ENCODE results near the gene PPP3R1.

The PPP3R1 gene

GRCh38 chr2:68151037-68151436, 101.3 kb downstream of the PPP3R1 start:
- Histone ChIP-seq H2BK5ac (ENCODE audit: low read depth, low read length, poor library complexity, severe bottlenecking) (no peak overlapping the region), H3K9ac (ENCODE audit: low read length) (no peak overlapping the region), H3K27me3 (ENCODE audit: control insufficient read depth in 1 of 2, insufficient read depth in 1 of 2, low read length in 2 of 2) (no peaks in the 10 kb centered on the region), H3K4ac (ENCODE audit: low read depth in 1 of 2, low read length in 2 of 2) (no peak overlapping the region), H2AFZ (ENCODE audit: low read depth, low read length) (no peak overlapping the region), H3K79me1 (replicated peaks; ENCODE audit: low read length, poor library complexity, severe bottlenecking) (peaks cover 26% of the 10 kb centered on the region), H3K4me2 (ENCODE audit: low read length, poor library complexity, severe bottlenecking) (no peak overlapping the region), H2BK15ac (ENCODE audit: low read depth, poor library complexity, severe bottlenecking) (no peak overlapping the region), H3K36me3 (ENCODE audit: control insufficient read depth in 1 of 2, insufficient read depth in 2 of 2, low read depth in 1 of 2, low read length in 2 of 2) (no peaks in the 10 kb centered on the region), H3K23ac (ENCODE audit: low read length in 2 of 2) (no peak overlapping the region), H4K91ac (ENCODE audit: low read length) (no peak overlapping the region), H3K9me3 (ENCODE audit: control insufficient read depth, low read length) (no peaks in the 10 kb centered on the region), H3K14ac (ENCODE audit: low read length in 2 of 2) (no peak overlapping the region), H3K4me3 (ENCODE audit: insufficient read depth in 1 of 2, low read depth in 1 of 2, low read length in 2 of 2) (no peak overlapping the region), H4K8ac (ENCODE audit: low read length) (no peak overlapping the region), H3K18ac (ENCODE audit: low read depth in 1 of 2, low read length in 2 of 2) (no peak overlapping the region), H3K27ac (ENCODE audit: low read length, poor library complexity, severe bottlenecking) (no peak overlapping the region), H2BK12ac (ENCODE audit: low read length in 2 of 2) (no peak overlapping the region), H2AK5ac (ENCODE audit: low read length, severe bottlenecking) (no peak overlapping the region), H3K4me1 (ENCODE audit: control insufficient read depth, insufficient read depth, low read depth, low read length) (peaks cover 1% of the 10 kb centered on the region), H2BK120ac (ENCODE audit: low read depth, low read length) (no peak overlapping the region)
- no peak for DNase-seq

- H2AFZ ChIP-seq (ENCODE audit: low read depth, low read length): no peak overlapping the region
- 86% methylated on average over 1 of the region's 2 CpGs for WGBS
- peaks cover 0 to 35% of the 10 kb centered on the region in 2 experiments for H3K36me3 ChIP-seq (ENCODE audit: control insufficient read depth in 1 of 2, insufficient read depth in 2 of 2, low read depth in 1 of 2, low read length in 2 of 2)
- no peak for DNase-seq
- H3K27me3 ChIP-seq (ENCODE audit: control insufficient read depth in 1 of 2, insufficient read depth in 1 of 2, low read length in 2 of 2): no peaks in the 10 kb centered on the region
- H4K8ac ChIP-seq (ENCODE audit: low read length): no peak overlapping the region
- no peaks in the 10 kb centered on the region for H3K4me1 ChIP-seq (ENCODE audit: control insufficient read depth, insufficient read depth, low read depth, low read length)
- no peak overlapping the region for H2AK5ac ChIP-seq (ENCODE audit: low read length, severe bottlenecking)
- no peak overlapping the region for H2BK5ac ChIP-seq (ENCODE audit: low read depth, low read length, poor library complexity, severe bottlenecking)
- no peak overlapping the region for H4K91ac ChIP-seq (ENCODE audit: low read length)
- no peak overlapping the region for H3K27ac ChIP-seq (ENCODE audit: low read length, poor library complexity, severe bottlenecking)
- no peak overlapping the region for H2BK120ac ChIP-seq (ENCODE audit: low read depth, low read length)
- H3K18ac ChIP-seq (ENCODE audit: low read depth in 1 of 2, low read length in 2 of 2): no peak overlapping the region
- no peak overlapping the region for H3K4me2 ChIP-seq (ENCODE audit: low read length, poor library complexity, severe bottlenecking)
- H3K9ac ChIP-seq (ENCODE audit: low read length): no peak overlapping the region
- H3K4ac ChIP-seq (ENCODE audit: low read depth in 1 of 2, low read length in 2 of 2): no peak overlapping the region
- H2BK12ac ChIP-seq (ENCODE audit: low read length in 2 of 2): no peak overlapping the region
- H2BK15ac ChIP-seq (ENCODE audit: low read depth, poor library complexity, severe bottlenecking): no peak overlapping the region
- no peak overlapping the region for H3K4me3 ChIP-seq (ENCODE audit: insufficient read depth in 1 of 2, low read depth in 1 of 2, low read length in 2 of 2)
- no peak overlapping the region for H3K23ac ChIP-seq (ENCODE audit: low read length in 2 of 2)
- peaks cover 13% of the 10 kb centered on the region for H3K79me1 ChIP-seq (replicated peaks; ENCODE audit: low read length, poor library complexity, severe bottlenecking)
- H3K9me3 ChIP-seq (ENCODE audit: control insufficient read depth, low read length): no peaks in the 10 kb centered on the region
- H3K14ac ChIP-seq (ENCODE audit: low read length in 2 of 2): no peak overlapping the region
These were observed 110.5 kb downstream of the PPP3R1 start for GRCh38 chr2:68141875-68142274.

- H2AFZ ChIP-seq (ENCODE audit: low read depth, low read length): no peak overlapping the region
- H3K9me3 ChIP-seq (ENCODE audit: control insufficient read depth, low read length): no peaks in the 10 kb centered on the region
- no peak overlapping the region for H3K9ac ChIP-seq (ENCODE audit: low read length)
- H2BK5ac ChIP-seq (ENCODE audit: low read depth, low read length, poor library complexity, severe bottlenecking): no peak overlapping the region
- no peak overlapping the region for H3K14ac ChIP-seq (ENCODE audit: low read length in 2 of 2)
- peaks cover 8 to 63% of the 10 kb centered on the region in 2 experiments for H3K36me3 ChIP-seq (ENCODE audit: control insufficient read depth in 1 of 2, insufficient read depth in 2 of 2, low read depth in 1 of 2, low read length in 2 of 2)
- no peak overlapping the region for H3K27ac ChIP-seq (ENCODE audit: low read length, poor library complexity, severe bottlenecking)
- no peak overlapping the region for H2AK5ac ChIP-seq (ENCODE audit: low read length, severe bottlenecking)
- H2BK12ac ChIP-seq (ENCODE audit: low read length in 2 of 2): no peak overlapping the region
- no peaks in the 10 kb centered on the region for H3K4me1 ChIP-seq (ENCODE audit: control insufficient read depth, insufficient read depth, low read depth, low read length)
- no peak overlapping the region for H4K91ac ChIP-seq (ENCODE audit: low read length)
- 95% methylated on average over 5 of the region's 7 CpGs for WGBS
- no peak overlapping the region for H3K23ac ChIP-seq (ENCODE audit: low read length in 2 of 2)
- no peak overlapping the region for H4K8ac ChIP-seq (ENCODE audit: low read length)
- peaks cover 5% of the 10 kb centered on the region for H3K79me1 ChIP-seq (replicated peaks; ENCODE audit: low read length, poor library complexity, severe bottlenecking)
- H3K18ac ChIP-seq (ENCODE audit: low read depth in 1 of 2, low read length in 2 of 2): no peak overlapping the region
- H3K4ac ChIP-seq (ENCODE audit: low read depth in 1 of 2, low read length in 2 of 2): no peak overlapping the region
- H2BK15ac ChIP-seq (ENCODE audit: low read depth, poor library complexity, severe bottlenecking): no peak overlapping the region
- H3K4me2 ChIP-seq (ENCODE audit: low read length, poor library complexity, severe bottlenecking): no peak overlapping the region
- H2BK120ac ChIP-seq (ENCODE audit: low read depth, low read length): no peak overlapping the region
- no peak for DNase-seq
- H3K4me3 ChIP-seq (ENCODE audit: insufficient read depth in 1 of 2, low read depth in 1 of 2, low read length in 2 of 2): no peak overlapping the region
- no peaks in the 10 kb centered on the region for H3K27me3 ChIP-seq (ENCODE audit: control insufficient read depth in 1 of 2, insufficient read depth in 1 of 2, low read length in 2 of 2)
These were observed 116.6 kb downstream of the PPP3R1 start for GRCh38 chr2:68135448-68136320.

GRCh38 chr2:68134554-68134953, 117.8 kb downstream of the PPP3R1 start:
- Histone ChIP-seq H3K4ac (ENCODE audit: low read depth in 1 of 2, low read length in 2 of 2) (no peak overlapping the region), H2BK12ac (ENCODE audit: low read length in 2 of 2) (no peak overlapping the region), H3K18ac (ENCODE audit: low read depth in 1 of 2, low read length in 2 of 2) (no peak overlapping the region), H4K91ac (ENCODE audit: low read length) (no peak overlapping the region), H3K9ac (ENCODE audit: low read length) (no peak overlapping the region), H3K27ac (ENCODE audit: low read length, poor library complexity, severe bottlenecking) (no peak overlapping the region), H3K4me3 (ENCODE audit: insufficient read depth in 1 of 2, low read depth in 1 of 2, low read length in 2 of 2) (no peak overlapping the region), H3K36me3 (ENCODE audit: control insufficient read depth in 1 of 2, insufficient read depth in 2 of 2, low read depth in 1 of 2, low read length in 2 of 2) (peaks cover 11 to 59% of the 10 kb centered on the region in 2 experiments), H3K79me1 (replicated peaks; ENCODE audit: low read length, poor library complexity, severe bottlenecking) (peaks cover 3% of the 10 kb centered on the region), H3K14ac (ENCODE audit: low read length in 2 of 2) (no peak overlapping the region), H3K4me2 (ENCODE audit: low read length, poor library complexity, severe bottlenecking) (no peak overlapping the region), H2AFZ (ENCODE audit: low read depth, low read length) (no peak overlapping the region), H3K23ac (ENCODE audit: low read length in 2 of 2) (no peak overlapping the region), H4K8ac (ENCODE audit: low read length) (no peak overlapping the region), H3K9me3 (ENCODE audit: control insufficient read depth, low read length) (no peaks in the 10 kb centered on the region), H2BK120ac (ENCODE audit: low read depth, low read length) (no peak overlapping the region), H2AK5ac (ENCODE audit: low read length, severe bottlenecking) (no peak overlapping the region), H2BK5ac (ENCODE audit: low read depth, low read length, poor library complexity, severe bottlenecking) (no peak overlapping the region), H2BK15ac (ENCODE audit: low read depth, poor library complexity, severe bottlenecking) (no peak overlapping the region), H3K27me3 (ENCODE audit: control insufficient read depth in 1 of 2, insufficient read depth in 1 of 2, low read length in 2 of 2) (no peaks in the 10 kb centered on the region), H3K4me1 (ENCODE audit: control insufficient read depth, insufficient read depth, low read depth, low read length) (no peaks in the 10 kb centered on the region)
- WGBS: 100% methylated on average over 3 of the region's 6 CpGs
- DNase-seq: no peak
